RCC 7860 (cell line): ENCODE measurements around the gene R3HCC1L.

Source experiments
- DNase-seq: peaks from one replicate; pipeline ENCODE4 v3.0.0-alpha.2; 2015; ENCODE audit warnings: low spot score
- FAIRE-seq: peaks from 2 replicates; lab custom pipeline; 2012; peaks lifted over from hg19 to GRCh38; lab: Jason Lieb, UNC

Gene R3HCC1L

DNA sequence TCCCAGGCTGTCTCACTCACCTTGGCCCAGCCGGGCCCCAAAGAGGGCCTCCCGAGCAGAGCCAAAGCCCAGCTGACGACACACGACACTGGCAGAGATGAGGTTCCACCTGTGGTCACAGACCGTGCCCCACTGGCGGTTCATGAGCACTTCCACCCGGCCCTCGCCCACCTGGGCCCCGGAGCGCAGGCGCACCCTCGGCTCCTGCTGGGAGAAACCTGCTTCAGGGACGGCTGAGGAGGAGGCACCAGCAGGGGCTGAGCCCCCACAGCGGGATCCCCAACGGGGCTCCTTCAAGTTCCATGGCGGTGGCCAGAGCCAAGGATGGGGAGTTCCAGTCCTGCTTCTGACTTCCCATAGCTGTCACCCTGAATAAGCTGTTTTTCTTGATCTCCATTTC, 123.5 kb downstream of the R3HCC1L start:
- FAIRE-seq (no peak), DNase-seq (no peak)

DNA sequence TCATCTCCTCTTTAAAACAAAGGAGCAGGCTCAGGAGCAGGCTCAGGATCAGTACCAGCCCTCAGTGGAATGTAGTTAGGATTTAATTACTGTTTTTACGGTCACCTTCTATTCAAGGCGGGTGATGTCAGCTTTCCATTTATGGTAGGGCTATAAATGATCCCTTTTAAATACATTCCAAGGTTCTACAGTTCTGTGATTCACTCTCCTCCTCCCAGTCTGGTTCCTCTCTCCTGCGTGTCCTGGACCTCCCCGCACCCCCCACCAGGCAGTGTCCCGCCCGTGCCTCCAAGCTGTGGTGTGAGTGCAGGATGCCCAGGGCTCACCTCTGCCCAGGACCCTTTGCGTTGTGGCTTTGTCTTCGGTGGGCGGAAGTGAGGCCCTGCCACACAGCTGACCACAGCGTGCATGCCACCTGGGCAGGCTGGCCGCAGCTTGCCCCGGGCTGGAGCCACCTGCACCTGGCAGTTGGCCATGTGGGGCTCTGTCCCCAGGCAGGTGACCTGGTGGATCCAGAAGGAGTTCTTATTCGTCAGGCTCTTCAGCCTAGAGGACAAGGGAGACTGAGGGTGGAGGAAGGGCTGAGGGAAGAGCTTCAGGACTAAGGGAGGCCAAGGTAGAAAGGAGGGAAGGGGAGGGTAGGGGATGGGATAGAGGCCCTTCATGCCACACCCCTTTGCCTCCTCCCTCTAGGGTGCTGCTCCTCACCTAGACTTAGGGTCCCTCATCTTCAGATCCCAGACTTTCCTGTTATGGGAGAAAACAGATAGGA, 124.4 kb downstream of the R3HCC1L start:
- no peak for FAIRE-seq
- DNase-seq, result no peak

DNA sequence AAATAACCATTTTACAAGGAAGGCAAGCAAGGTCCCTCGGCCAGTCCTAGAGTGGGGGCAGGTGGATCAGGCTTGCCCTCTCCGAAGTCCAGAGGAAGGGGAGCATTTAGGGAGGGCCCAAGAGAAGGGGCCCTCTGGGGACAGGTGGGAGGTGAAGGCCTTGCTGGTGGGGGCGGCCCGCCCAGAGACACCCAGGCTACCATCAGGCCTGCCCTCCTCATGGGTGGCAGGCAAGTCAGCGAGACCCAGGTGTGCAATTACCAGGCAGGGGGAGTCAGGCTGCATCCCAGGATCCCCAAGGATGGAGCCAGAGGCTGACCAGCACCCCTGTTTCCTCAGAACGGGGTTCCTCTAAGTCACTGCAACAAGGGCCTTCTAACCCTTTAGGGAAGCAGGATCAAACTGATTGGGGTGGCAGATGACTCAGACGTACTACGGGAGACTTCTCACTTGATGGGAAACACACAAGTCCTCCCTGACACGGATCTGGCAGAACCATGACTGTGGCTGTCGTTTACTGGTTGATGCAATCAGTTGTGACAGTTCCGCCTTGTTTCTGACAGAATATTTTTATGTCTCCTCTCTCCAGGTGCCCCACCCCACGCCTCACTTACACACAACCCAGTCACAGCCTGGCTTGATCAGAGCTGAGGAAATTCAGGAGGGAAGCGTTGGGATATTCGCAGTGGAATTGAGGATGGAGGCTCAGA, 125.3 kb downstream of the R3HCC1L start:
- DNase-seq (no peak), FAIRE-seq (no peak)

DNA sequence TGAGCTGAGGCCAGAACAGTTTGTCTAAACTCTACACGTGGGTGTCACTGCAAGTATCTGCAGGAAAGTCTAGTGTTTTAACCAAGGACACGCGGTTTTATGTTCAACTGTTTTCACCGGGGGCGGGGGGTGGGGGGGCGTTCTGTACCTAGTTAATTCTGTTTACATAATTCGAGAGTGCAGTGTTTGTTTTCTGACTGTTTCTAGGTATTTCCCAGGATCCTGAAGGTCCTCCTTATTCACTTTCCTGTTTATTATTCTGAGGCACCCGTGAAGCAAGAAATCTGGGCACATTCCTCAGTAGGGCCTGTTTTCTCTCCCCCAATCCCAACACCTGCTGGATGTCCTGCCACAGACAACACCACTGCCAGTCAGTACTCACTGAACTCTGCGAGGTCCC, 125.9 kb downstream of the R3HCC1L start:
- DNase-seq (no peak), FAIRE-seq (no peak)

DNA sequence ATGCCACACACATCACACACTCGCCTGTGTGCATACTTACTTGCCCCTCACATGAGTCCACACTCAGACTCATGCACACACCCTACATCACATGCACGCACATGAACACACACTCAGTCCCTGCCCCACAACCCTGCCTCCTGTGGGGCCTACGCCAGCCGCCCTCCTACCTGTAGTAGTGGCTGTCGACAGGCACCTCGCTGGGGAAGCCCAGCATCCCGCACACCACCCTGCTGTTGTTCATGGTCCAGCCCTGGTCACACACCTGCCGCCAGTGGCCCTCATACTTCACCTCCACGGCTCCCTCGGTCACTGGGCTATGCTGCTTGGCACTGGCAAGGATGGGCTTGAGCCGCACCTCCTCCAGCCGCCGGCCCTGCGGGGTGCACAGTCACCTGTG, 126.3 kb downstream of the R3HCC1L start:
- DNase-seq, result no peak
- FAIRE-seq, result no peak

DNA sequence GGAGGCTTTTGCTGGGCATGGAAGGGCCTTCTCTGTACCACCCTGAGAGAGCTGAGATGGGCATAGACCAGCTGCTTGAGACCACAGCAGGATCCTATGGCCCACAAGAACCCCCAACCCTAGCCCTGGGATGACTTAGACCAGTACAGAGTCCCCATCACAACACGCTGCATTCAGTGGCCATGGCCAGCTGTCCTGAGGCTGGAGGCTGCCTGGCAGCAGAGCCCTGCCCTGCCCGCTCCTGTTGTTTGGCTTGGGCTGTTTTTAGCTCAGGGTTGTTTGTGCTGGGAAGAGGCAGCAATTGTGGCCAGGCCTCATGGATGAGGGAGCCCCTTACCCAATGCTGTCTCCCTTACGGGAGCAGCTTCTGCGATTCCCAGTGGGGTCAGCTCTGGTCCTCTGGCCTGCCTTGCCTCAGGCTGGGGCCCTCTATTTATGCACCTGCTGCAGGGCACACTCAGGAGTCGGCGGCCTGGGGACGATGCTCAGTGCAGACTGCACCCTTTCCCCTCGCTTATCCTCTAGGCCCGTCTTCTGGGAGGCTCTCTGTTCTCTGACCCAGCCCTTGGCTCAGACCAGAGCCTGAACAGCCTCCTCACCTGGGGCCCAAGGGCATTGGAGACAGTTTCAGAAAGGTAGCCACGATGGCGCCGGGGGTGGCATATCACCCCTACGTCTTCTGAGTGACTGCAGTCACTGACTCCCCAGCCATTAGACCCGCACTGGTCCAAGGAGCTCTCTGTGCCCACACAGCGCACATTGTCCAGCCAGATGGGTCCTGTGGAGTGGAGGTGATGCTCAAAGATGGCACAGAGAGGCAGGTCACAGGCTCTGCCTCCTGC, 127.2 kb downstream of the R3HCC1L start:
- FAIRE-seq (no peak), DNase-seq (no peak)

DNA sequence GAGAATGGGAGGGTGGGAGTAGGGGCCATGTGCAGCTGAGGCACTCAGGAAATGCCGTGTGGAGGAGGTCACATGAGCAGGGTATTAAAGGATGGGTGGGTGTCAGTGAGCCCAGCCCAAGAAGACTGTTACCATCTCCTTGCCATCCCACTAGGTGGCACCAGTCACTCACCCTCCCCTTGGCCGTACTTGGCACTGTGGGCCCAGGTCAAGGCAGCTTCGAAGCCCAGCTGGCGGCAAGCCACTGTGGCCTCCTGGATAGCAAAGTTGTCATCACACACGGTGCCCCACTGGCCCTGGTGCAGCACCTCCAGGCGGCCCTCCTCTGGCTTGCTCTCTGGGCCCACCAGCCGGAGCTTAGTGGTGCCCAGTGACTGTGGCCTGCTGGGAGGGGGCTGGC, 128.1 kb downstream of the R3HCC1L start:
- no peak for FAIRE-seq

DNA sequence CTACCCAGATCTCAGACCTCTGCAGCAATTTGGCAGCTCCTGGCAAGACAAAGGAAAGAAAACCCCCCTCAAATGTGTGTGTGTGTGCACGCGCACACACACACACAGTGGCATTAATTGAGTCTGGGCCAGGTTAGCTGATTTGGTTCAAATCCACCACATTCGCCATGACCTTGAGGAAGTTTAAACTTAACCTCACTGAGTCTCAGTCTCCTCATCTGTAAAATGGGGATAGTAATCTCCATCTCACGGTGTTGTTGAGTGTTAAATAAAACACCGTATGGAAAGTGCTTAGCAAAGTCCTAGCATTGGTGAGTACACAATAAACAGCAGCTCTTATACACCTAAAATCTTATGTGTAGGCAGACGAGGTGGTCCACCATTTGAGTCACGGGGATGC, 128.6 kb downstream of the R3HCC1L start:
- DNase-seq (no peak), FAIRE-seq (no peak)

More for the DNA sequence above, 128.1 kb downstream of the R3HCC1L start:
- peak; percentile 46 for DNase-seq

DNA sequence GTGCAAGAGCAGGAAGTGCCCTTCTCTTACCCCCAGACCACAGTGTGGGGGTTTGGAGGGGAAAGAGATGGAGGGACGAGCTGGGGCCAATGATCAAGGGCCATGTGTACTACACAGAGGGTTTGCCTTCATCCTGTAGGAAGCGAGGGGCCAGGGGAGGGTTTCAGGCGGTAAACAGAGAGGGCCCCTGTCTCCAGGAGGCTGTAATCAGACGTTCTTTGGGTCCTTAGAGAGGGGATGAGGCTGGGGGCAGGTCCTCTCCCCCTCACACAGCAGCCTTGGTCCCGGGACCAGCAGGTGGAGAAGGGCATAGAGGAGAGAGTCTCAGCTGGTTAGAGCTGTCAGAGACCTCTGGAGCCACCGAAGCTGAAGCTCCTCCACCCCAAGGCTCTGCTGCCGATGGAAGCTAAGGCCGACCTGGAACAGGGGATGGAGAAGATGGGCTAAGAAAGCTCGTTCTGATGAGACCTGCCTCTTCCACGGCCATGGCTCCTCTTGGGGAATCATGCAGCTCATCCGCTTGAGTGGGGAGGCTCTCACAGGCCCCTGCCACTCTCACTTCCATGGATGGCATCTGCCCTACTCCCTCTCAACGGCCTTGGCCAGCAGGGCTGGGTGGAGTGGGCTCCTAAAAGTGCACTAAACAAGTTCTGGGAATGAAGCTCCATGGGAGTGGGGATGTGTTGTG, 130.1 kb downstream of the R3HCC1L start:
- no peak for DNase-seq
- FAIRE-seq, result no peak

DNA sequence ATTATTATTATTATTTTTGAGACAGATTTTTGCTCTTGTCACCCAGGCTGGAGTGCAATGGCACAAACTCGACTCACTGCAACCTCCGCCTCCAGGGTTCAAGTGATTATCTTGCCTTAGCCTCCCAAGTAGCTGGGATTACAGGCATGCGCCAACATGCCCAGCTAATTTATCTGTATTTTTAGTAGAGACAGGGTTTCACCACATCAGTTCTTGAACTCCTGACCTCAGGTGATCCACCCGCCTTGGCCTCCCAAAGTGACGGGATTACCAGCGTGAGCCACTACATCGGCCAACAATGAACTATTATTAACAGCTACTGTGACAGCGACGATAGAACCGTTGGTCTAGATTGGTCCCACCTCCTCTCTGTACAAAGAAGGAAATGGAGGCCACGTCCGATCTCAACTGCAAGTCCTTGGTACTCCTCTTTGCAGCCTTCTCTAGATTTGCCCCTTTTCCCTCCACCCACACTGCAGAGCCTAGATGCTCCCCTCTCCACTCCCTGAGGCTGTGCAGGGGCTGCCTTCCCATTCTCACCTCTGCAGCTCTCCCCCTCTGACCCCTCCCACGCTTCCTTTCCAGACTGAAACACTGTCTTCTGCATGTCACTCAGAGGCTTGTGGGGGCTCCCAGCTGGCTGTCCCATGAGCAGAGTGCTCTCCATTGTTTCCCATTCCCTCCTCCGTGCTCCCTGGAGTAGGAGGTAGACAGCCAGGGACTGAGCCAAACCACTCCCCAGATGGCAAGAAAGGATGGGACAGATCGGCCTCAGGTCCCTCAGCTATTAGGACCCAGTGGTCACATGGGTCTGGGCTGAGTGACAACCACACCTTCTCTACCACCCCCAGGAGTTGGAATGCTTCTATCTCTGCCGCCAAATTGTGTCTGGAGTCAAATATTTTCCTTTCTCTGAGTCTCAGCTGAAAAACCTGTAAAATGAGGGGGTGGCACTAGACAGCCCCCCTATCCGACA, 131.2 kb downstream of the R3HCC1L start:
- FAIRE-seq (no peak), DNase-seq (no peak)

DNA sequence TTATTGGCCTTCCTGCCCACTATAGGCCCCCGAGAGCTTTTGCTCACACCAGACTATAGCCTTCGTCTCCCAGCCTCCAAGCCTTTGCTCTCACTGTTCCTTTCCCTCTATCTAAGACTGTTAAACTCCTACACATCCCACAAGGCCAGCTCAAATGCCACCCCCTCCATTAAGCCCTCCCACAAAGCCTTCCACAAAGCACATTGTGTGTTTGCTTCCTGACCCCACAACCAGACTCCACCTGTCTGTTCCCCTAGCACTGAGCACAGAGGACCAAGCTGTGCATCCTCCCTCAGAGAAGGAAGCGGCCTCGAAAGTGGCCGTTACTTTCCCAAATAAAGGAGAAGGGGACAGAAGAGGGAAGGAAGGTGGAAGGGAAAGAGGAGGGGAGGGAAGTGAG, 132.2 kb downstream of the R3HCC1L start:
- FAIRE-seq (no peak), DNase-seq (no peak)

DNA sequence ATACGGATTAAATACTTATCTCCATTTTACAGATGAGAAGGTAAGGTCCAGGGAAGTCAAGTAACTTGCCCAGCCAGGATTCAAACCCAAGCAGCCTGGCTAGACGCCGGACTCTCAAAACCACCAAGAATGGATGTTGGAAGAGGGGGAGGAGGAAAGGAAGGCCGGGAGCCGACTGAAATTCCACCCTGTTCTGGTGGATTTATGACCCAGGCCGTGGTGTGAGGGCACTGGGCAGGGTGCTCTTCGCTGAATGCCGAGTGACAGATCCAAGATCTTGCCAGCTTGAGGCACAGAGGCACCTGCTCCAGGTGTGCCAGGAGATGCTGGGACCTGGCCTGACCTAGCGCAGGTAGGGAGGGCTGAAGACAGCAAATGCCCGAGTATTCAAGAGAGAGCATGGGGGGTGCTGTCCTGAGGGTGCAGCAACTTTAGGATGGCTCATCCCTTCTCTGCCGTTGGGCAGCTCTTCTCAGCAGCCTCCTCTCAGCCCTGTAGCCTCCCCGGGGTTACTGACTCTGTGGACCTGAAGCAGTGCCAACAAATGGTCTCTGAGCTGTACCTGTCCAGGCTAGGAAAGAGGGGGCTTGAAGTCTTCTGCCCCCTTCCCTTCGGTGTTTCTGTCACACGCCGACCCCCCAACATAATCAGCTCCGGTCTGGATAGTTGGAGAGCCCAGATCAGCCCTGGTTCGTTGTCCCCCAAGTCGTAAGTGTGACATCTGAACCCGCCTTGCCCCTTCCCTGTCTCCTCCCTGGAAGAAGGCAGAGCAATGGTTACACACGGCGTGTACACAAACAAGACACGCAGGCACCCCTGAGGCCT, 132.8 kb downstream of the R3HCC1L start:
- DNase-seq, result no peak

DNA sequence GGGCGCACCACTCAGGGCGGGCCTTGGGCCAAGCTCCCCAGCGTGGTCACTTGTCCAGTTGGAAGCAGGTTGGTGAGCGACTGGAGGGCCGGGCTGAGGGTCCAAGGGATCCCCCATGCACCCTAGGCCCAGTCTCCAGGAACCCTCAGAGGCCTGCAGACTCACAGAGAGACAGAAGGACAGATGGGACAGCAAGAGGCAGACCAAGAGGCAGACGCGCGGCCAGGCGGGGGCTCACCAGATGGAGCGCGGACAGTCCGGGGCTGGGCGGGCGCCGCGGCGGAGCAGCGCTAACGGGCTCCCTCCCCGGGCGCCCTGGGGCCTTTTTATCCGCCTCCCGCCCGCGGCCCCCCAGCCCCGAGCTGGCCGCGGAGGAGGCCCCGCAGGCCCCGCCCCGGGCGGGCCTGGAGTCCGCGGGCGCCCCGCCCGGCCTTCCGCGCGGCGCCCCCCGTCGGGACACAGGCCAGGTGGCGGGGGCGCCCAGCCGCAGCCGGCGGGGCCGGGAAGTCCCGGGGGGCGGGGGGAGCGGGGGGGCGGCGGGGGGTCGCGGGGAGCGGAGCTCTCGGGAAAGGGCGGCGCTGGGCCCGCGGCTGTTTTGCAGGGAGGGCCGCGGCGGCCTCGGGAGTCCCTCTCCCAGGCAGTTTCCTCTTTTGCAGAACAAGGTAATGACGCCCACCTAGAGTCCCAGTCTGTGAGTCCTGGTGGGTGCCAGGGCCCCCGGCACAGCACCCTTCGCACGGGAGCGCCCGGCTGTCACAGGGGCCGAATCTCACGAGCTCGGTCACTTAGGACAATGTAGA, 133.6 kb downstream of the R3HCC1L start, which contains the start of gene LOXL4:
LOXL4 (minus strand) TSS at position 301 of the 800 bp plus-strand sequence. CDS start 5,175 bp downstream, outside the sequence.
- no peak for DNase-seq

More for the DNA sequence above, 132.8 kb downstream of the R3HCC1L start:
- FAIRE-seq, result no peak

DNA sequence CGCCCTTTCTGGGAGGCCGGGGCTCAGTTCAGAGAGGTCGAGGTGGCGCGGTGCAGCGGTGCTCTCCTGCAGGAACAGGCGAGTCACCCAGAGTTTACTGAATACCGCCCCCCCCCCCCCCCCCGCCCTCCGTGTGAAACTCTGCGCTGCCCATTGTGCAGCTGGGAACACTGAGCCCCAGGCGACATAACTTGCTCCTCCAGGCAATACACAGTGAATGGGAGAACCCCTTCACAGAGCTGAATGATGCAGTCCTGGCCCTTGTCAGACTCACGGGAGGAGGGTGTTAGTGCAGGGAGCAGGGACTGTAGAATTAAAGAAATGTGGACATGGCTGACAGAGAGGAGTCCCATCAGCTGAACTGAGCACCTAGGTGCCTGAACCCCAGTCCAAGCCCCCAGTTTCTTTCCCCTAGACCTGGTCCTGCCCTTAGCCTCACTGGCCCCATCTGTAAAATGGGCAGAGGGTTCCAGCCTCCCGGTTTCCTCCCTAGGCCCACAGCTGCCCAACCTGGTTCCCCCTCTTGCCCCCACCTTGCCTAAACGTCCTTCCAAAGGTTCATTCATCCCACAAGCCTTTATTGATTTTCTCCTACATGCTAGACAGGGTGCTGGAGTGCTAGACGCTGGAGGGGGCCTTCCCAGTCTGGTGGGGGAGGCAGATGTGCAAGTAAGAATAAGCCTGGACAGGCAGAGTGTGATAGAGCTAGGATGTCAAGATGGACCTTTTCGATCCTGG, 134.4 kb downstream of the R3HCC1L start:
- peak; percentile 5 for DNase-seq
- no peak for FAIRE-seq

More for the DNA sequence above, 133.6 kb downstream of the R3HCC1L start, which contains the start of gene LOXL4:
- no peak for FAIRE-seq

DNA sequence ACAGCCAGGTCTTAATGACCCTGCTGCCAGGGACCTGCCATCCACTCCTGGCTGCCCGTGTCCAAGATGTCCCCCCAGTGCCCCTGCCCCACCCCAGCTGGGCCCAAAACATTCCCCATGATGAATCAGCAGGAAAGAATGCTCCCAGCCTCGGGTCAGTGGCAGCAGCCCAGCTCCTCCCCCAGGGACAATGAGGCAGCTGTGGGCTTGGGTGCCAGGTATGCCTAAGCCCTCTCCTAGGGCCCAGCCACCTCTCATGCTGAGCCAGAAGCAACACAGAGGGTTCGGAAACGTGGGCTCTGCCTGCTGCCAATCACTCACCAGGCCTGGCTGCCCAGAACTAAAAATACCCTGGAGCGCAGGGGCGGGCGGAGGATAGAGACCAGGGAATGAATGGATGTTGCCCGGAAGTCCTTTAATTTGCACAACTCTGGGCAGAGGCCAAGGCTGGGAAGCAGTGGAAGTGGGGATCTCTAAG, 135.0 kb downstream of the R3HCC1L start:
- FAIRE-seq (peak; percentile 90), DNase-seq (peak; percentile 92)

DNA sequence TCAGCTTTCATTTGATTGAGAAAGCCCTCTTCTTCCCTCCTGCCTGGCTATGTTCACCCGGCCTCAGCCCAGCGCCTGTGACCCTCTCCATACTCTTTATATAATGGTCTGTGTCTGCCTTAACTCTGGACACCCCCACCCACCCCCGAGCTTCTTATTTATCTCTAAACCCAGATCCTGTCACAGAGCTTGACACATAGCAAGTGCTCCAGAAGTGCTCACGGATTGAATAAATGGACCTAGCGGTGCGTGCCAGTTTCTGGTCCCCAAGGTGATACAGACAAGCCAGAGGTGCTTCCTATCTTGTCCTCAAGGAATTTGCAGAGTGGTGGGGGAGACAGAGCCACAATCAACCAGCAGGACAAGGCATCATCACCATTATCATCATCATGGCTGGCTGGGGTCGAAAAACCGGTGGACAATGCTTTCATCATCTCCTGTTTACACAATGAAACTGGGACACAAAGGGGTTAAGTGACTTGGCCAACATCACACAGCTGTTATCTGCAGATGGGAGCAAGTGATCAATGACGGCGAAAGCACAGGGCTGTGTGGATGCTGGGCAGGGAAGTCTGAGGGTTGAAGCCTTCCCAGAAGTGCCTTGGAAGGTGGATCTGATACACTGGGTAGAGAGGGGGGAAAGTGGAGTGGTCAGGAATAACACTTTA, 135.8 kb downstream of the R3HCC1L start:
- FAIRE-seq, result no peak
- no peak for DNase-seq
